C1 segment of cervical spinal cord (tissue), 14 donors: ENCODE data around the gene SCN3B.
A peak's percentile ranks its signal among the peaks of the same experiment; 100 is the strongest.

ENCODE experiments used
- DNase-seq, 14 donors: peaks; one replicate each; lab custom pipeline; 2025; lab: John Stamatoyannopoulos, UW

Gene SCN3B

DNA sequence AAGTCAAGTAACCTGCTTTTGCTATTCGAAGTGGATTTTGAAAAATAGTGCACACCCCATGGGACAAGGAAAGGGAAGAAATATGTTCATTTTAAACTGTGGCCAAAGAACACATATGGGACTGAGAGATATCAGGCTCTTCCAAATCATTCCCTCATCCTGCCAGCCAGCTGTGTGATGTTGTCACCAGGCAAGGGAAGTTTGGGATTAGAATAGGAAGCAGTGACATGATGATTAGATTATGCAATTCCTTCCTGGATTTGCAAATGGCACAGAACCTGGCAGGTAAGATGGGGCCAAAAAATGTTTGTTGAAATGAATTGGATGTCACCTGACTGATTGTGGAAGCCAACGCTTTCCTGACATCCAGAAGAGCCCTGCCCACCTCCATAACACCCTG lies 4.9 kb upstream of the SCN3B start:
- DNase-seq: no peak

DNA sequence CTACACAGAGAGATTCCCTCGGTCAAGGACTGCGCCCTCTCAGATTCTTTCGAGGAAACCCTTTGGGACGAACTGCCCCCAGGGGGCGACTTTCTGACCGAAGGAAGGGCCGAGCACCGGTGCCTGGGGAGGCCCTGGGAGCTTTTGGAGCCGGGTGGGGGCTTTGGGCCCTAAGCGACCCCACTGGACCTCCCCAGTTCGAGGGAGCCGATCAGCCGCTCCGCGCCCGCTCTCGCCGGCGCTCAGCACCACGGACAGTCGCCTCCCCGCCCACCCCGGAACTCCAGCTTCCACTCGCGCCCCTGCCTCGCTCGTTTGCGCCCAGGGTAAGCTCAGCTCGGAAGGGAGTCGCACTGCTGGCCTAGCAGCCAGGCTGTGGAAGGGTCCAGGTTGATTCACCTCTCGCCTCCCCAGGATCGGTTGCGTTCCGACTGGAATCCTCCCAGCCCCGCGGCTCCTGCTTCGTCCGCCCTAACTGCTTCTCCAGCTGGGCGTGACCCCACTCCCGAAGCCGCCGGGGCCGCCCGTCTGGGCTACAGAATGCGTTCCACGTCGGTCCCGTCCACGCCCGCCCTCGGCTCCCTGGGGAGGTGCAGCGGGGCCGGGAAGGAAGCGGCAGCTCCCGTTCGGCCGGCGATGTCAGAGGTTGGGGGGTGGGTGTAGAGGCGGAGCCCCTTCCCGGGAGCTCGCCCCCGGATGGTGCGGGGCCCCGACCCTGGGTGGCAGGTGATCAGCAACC lies 428 bp downstream of the SCN3B start:
- peak in 3 of 14 donors; percentile 32 to 58 (median 36) for DNase-seq

DNA sequence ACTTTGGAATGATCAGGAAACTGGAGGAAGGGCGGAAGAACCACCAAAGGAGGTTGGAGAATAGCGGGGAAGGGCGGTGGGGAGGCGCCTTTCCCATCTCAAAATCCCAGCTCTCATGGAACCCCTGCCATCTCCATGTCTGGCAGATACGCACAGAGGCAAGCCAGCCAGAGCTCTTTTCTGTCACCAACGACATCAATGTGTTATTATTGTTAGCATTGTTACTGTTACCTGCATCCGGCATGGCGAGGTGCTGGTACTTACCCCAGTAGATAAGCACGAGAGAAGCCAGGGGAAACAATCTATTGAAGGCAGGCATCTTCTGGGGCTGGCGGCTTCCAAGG lies 969 bp downstream of the SCN3B start:
- peak in 1 of 14 donors; percentile 22 for DNase-seq

DNA sequence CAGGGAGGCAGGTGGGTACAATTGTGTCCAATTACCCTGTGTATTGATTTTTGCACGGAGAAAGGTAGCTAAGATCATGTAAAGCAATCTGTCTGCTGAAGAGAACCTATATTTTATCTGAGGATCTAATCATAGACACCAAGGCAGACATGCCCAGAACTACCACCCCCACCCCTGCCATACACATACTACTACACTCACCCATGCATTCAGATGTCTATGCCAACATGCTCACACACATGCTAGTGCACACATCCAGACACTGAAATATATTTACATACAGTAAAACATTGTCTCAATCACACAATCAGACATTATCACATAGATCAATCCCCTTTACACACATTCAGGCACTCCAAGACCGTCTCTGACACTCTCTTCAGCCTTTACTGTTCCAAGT lies 1.8 kb downstream of the SCN3B start:
- DNase-seq: no peak

DNA sequence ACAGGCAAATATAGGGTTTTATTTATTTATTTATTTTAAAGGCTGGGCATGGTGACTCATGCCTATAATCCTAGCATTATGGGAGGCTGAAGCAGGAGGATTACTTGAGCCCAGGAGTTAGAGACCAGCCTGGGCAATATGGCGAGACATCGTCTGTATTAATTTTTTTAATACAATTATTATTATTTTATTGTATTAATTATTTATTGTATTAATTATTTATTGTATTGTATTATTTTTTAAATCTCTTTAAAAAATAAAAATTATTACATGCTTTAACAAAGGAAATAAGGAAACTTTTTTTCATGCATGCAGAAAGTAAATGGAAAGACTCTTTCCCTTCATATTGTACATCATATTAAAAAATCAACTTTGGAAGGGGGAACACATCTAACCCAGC lies 3.5 kb downstream of the SCN3B start:
- DNase-seq: no peak

DNA sequence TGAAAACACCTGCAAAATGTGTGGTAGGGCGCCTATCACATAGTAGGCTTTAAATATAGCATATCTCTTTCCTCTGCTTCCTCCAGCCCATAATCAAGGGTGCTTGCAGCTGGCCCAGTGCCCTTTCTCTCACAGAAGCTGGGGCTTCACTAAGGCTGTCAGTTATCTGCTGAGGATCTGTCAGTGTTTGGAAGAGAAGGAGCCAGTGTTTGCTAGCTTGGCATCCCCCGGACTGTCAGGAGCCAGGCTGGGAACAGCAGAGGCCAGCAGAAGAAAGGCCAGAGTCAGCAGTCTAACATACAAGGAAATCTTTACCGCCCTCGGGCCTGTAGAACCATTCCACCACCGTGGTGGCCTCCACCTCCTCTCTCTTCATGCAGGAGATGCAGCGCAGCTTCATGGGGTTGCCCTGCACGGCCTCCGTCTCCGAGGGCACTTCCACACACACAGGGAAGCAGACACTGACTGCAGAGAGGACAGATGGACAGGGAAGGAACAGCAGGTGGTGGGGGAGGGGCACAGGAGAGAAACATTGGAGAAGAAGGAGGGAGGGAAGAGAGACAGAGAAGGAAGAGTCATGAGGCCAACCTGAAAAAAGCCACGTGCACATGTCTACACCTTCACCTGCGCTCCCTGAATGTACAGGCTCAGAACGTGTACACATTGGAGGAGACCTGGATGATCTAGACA lies 9.0 kb downstream of the SCN3B start:
- peak in 2 of 14 donors; percentile 3 to 27 for DNase-seq

DNA sequence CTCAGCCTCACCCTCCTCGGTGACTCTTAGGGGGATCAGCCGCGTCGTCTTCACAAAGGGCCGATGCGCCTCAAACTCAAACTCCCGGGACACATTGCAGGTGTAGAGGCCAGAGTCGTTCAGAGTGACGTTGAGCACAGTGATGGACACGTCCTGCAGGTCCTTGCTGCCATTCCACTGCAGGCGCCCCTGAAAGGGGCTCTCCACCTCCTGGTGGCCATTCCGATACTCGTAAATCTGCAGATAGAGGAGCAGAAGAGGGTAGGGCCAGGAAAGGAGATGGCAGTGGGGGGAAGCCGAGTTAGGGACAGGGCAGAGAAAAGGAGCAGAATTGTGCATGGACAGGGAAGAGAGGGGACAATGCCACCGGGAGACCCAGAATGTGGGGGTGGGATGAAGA lies 12.0 kb downstream of the SCN3B start:
- no peak for DNase-seq

DNA sequence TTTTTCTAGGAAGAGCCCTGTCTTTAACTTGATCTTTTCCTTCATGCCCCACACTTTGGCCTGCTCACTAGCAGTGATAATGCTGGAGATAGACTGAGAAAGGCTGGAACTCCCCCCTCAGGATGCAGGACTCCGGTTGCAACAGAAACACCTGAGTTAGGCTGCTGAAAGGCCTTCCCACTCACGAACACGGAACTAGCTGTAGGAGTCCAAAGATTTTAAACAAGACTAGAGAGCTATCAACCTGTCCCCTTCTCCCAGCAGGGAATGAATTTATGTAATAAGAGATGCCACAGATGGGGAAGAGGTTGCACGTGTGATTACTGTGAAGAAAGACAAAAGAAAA lies 13.0 kb downstream of the SCN3B start:
- no peak for DNase-seq

DNA sequence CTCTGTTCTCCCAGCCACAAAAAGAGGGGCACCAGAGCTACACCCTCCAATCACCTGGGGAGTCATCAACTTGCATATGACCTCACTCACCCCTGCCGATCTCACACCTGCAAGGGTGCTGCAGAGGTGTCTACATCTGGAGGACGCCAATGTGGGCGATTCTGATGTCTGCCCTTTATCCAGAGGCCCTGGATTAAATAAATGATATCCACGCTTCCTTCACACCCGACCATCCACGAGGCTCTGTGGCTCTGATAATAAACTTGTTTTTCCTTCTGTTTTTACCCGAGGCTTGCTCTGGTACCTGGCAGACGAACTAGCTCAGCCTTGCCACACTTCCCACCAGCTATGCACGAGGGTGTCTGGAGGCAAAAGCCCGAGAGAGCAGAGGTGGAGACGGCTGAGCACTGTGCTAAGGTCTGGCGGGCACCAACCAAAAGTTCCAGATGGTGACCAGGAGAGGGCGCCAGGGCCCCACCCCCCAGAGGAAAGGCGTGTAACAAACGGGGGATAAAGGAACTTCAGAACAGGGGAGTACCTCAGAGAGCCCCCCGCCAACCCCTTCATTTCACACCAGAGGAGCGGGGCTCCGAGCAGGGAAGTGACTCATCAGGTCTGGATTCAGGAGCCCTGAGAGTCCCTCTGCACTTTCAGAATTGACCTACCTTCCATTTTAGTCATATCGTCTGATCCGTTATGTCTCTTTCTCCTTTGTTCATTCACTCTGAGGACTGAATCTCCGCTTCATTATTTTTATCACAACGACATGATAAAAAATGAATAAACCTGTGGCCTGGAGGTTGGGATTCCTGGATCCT lies 13.5 kb downstream of the SCN3B start:
- DNase-seq: peak in 5 of 14 donors; percentile 8 to 24 (median 12)

DNA sequence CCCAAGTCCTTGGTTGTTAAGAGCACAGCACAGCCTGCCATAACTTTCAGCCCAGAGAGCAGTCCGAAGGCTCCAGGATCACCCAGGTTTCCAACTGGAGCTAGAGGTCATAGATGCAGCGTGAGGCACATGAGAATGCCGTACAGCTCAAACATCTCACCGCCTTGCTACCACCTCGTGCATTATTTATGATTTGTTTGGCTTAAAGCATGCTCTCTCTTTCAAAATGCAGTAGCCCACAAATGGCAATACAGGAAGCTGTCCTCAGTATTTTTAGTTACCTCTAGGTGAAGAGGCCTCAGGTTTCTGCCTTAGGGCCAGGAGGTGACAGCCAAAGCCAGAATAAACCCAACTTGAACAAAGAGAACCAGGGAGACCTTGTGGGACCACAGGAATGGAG lies 14.4 kb downstream of the SCN3B start:
- DNase-seq: no peak

DNA sequence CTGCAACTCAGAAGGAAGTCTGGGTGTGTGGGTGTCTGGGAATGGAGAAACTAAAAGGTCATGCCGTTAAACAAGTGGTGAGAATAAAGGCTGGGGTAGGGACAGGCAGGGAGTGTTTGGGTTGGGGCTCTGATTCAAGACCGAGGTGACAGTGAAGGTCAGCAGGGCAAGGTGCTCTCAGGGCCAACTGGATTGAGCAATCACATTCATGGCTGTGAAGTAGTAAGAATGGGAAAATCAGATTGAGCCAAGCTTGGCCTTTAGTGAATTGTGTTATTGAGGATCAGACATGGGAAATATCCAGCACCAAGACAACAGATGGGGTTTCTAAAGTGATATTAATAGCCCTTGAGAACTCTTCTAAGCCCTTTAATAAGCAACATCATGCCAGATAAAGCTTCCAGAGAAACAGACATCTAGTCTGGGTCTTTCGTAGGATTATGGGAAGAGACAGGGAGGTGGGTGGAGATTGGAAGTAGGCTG lies 24.3 kb downstream of the SCN3B start:
- peak in 1 of 14 donors; percentile 4 for DNase-seq

DNA sequence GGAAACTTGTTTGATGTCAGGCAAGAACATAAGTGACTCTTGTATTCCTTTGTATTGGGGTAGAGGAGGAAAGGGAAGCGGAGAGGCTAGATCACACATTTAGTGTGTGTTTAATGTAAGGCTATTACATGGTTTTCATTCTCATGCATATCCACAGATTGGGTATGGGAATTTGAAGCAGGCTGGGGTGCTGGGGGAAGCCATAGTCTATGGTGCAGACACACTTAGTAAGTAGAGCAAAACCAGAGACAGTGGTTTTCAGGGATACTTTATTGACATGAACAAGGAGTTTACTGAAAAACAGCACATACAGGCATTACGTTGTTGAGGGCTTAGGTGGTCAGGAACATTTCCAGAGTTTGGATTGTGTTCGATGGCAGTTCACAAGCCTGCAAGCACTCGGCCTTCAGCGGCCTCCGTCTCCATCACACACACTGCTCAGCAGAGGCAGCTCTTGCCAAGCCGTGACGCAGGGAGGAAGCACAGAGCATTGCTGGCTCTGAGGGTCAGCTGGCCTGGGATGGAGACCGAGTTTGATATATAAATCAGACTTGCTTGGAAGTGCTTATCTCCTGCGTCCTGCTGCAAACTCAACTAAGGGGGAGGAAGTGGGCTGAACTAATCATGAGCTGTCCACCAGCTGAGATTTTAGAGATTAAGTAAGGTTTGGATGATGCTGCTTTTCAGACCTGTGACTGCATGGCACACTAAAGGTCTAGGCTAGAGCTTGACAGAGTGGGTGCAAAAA lies 25.3 kb downstream of the SCN3B start:
- peak in 2 of 14 donors; percentile 13 to 67 for DNase-seq

DNA sequence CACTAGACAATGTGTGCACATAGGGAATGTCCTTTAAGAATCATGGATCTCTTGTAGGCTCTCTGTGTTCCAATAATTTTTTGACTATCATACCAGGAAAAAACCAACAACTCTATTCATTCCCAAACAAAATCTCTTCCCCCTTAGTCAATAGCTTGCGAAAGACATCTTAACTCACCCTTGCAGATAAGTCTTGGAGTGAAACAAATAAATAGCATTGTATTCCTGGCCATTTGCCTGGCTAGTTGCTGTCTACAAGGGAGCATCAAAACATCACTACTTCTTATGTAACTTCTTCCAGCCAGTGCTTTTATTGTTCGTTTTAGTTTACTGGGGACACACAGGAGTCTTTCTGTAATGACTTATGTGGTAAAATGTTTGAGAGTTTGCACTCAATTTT lies 29.4 kb downstream of the SCN3B start:
- no peak for DNase-seq

DNA sequence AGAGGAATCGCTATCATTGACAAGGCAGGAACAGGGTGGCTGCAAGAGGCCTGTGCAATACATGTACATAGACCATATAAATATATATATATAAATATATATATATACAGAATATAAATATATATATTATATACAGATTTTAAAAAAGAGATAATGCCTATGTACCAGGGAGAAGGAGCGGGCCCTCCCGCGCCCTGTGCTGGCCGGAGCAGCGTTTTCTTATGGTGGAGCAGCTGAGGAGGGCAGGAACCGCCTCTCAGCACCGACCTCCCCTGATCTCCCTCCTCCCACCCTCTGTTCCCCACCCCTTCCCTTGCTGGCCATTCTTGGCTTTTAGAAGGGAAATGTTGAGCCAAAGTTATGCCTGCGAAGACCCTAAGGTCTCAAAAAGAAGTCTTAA lies 31.8 kb downstream of the SCN3B start:
- no peak for DNase-seq

DNA sequence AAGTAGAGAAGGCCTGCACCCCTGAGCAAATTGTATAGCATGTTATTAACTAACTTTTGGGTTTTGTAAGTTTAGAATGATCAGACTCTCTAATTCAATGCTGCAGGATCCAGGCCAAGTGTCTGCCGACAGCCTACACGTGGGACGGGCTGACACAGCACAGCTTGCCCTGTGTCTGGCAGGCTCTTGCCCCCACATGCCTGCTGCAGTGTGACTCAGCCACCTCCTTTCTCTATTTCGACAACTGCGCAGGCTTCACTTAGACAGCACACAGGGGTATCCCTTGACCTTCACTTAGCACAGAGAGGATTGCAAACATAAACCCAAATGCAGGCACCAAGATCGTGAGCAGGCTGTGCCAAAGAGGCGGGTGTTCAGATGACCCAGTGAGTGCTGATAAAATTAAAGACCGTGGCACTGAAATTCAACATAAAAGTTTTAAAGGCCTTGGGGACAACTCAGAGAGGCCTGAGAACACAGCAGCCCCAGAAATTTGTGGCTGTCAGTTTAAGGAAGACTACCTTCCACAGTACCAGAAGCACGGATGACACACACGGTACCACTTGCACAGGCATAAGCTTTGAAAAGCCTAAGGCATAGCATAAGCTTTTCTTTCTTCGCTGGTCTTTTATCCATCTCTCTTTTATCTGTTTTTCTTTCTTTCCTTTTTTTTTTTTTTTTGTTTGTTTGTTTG lies 37.8 kb downstream of the SCN3B start:
- DNase-seq: peak in 8 of 14 donors; percentile 8 to 64 (median 26)

DNA sequence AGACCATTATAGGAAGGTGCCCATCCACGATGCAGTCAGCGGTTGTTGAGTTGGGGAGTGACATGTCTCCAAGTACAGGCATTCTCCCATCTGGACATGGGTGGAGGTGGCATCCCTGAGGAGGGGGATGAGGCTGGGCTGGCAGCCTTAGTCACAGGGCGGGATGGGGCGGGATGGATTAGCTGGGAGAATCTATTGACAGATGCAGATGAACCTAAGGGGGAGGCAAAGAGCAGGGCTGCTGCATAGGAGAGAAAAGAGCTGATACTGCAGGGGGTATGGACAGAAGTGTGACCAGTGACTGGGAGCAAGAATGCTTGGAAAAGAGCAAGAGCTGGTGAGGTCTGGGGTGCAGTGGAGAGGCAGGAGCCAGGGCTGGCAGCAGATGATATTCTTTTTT lies 42.7 kb downstream of the SCN3B start:
- no peak for DNase-seq

DNA sequence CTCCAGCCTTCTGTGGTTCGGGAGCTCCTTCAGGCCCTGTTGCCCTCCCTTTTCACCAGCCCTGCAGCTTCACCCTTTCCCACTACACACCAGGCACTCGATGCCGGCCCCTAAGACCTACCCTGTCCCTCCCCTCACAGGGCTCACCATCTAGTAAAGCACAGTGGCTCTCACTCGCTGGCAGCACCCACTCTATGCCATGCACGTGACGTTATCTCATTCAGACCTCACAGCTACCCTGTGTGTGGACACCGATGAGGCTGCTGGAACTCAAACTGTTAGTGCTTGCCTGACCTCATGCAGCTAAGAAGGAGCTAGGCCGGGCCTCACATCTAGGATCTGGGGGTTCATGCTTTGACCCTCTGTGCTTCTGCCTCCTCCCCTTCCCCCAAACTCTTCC lies 45.5 kb downstream of the SCN3B start:
- DNase-seq: no peak

DNA sequence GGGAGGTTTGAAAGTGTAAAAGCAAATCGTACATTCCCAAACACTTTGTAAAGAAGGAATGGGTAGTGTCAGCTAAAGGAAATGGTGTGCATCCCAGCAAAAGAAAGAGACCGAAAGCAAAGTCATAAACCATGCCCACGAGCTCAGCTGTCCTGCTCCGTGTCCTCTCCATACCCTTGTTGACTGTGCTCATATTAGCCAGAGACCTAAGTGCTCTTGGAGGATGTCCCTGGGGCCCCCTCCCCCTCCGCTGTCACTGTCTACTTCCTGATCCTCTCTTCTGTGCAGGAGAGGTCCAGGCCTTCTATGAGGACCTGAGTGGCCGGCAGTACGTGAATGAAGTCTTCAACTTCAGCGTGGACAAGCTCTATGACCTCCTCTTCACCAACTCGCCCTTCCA lies 46.1 kb downstream of the SCN3B start:
- DNase-seq: no peak

DNA sequence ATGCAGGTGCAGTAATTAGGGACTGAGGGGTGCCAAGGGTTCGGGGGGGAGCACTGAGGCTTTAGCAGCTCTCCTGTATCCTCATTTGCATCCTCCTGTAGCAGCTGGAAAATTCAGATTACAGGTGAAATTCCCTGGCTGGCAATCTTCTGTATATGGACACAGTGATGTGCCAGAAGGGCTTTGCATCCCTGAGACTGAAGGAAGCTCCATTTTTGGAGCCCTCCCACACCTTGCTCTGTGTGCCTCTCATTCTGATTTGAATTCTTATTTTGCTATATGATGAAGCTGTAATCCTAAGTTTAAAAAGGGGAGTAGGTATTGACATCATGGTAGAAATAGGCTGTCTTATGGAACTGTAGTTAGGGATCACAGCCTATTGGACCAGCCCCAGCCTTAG lies 46.6 kb downstream of the SCN3B start:
- no peak for DNase-seq

DNA sequence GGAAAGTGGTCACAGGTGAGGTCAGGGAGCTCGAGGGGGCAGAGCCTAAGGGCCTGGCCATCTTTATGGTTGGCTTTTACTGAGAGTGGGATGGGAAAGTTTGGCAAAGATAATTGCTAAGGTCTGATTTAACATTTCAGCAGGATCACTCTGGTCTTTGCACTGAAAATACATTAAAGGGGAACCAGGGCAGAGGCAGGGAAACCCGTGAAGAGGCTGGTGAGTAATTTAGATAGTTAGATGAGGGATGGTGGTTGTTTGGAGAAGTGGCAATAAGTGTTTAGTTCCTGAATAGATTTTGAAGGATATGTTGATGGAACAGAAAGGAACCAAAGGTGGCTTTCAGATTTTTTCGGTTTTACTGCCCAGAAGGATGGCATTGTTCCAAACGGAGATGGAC lies 50.8 kb downstream of the SCN3B start:
- DNase-seq: no peak

DNA sequence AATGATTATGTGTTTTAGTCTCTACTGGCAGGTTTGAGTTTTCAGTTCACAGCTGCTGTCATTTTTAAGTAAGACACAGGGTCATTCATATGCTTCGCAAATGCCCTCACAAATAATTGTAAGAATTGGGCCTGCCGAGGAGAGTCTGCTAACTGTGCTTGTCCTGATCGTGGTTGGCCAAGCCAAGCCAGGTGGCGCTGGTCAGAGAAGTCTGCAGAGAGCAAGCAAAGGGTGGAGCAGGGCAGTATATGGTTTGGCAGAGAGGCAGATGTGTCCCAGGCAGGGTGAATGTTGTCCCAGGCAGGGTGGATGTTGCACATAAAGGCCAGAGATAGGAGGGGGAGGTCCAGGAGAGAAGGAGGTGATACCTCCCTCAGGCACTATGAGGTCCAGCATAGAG lies 52.7 kb downstream of the SCN3B start:
- DNase-seq: peak in 1 of 14 donors; percentile 22
